Lower lobe of right lung (tissue), 2 donors: ENCODE results near the gene SSR3. TPM values are rescaled to one million over a fixed set of nuclear protein-coding genes. Genes with fewer than 3 reads are reported as not detected.
"Not testable (repeated sequence)": the region's sequence is repeated elsewhere in the genome, so short reads cannot be mapped to it uniquely, and the experiment has no call there.

Source experiments
- ATAC-seq, 2 donors: fragments of 200-7000 bp; cut with Tn5 transposase; one replicate each; pipeline ENCODE4 v1.9.1; 2020 to 2022; ENCODE audit warnings: mild to moderate bottlenecking in 2 of 2, moderate library complexity in 2 of 2
- DNase-seq: peaks from one replicate; pipeline ENCODE4 v3.0.0-alpha.2; 2020
- H3K27ac ChIP-seq: fragments of 200-600 bp; one replicate; pipeline ENCODE4 v1.8.0; 2022
- H3K27me3 ChIP-seq: fragments of 200-600 bp; one replicate; pipeline ENCODE4 v1.8.0; 2022; ENCODE audit warnings: low read depth
- H3K36me3 ChIP-seq: fragments of 200-600 bp; one replicate; pipeline ENCODE4 v1.8.0; 2022; ENCODE audit warnings: mild to moderate bottlenecking
- H3K4me1 ChIP-seq: fragments of 200-600 bp; one replicate; pipeline ENCODE4 v1.8.0; 2022
- H3K4me3 ChIP-seq: fragments of 200-600 bp; one replicate; pipeline ENCODE4 v1.8.0; 2022; ENCODE audit warnings: mild to moderate bottlenecking
- H3K9me3 ChIP-seq: fragments of 200-600 bp; one replicate; pipeline ENCODE4 v1.8.0; 2022
- CTCF ChIP-seq: fragments of 200-600 bp; IDR thresholded peaks from one replicate; pipeline ENCODE4 v1.8.0; 2022; ENCODE audit warnings: antibody characterized with exemption, mild to moderate bottlenecking
- intact Hi-C: fragments of 100-400 bp; cut with DNase I; formaldehyde crosslinking; loops from one replicate; pipeline ENCODE4 v1.11.0; 2022
- total RNA-seq: library from RNA; stranded (reverse); fragmentation: NEBNext Ultra II Directional; extraction: Animal tissue kit (Norgen Biotek cat#: 25700); gene quantifications from one replicate; pipeline ENCODE4 v1.2.1, GENCODE V29; 2021
- donor health status: DM: no; HTN: yes; CAD: no; lungs with severe emphysema.

Gene SSR3
- total RNA-seq, 1 donor from 2014 or later = 158 TPM

GRCh38 chr3:156600834-156601233 lies 45.9 kb upstream of the SSR3 start:
- Histone ChIP-seq H3K36me3 (no peaks in the 10 kb centered on the region), H3K27ac (no peak overlapping the region), H3K4me3 (no peak overlapping the region), H3K9me3 (no peaks in the 10 kb centered on the region), H3K4me1 (peaks cover 8% of the 10 kb centered on the region), H3K27me3 (no peaks in the 10 kb centered on the region)
- ATAC-seq = no peak
- intact Hi-C loops = no loop called here
- no peak for DNase-seq
- TF ChIP-seq CTCF = no peak

- peaks cover 3% of the 10 kb centered on the region for H3K4me1 ChIP-seq
- H3K4me3 ChIP-seq = no peak overlapping the region
- TF ChIP-seq CTCF = no peak
- H3K9me3 ChIP-seq = no peaks in the 10 kb centered on the region
- no peak for ATAC-seq
- no peaks in the 10 kb centered on the region for H3K27me3 ChIP-seq
- DNase-seq = no peak
- H3K27ac ChIP-seq = no peak overlapping the region
- H3K36me3 ChIP-seq = no peaks in the 10 kb centered on the region
- intact Hi-C loops = no loop called here
Measured at GRCh38 chr3:156599089-156599874, 44.4 kb upstream of the SSR3 start.

- Histone ChIP-seq H3K27ac (no peak overlapping the region), H3K36me3 (no peaks in the 10 kb centered on the region), H3K4me3 (no peak overlapping the region), H3K4me1 (peaks cover 7% of the 10 kb centered on the region), H3K9me3 (no peaks in the 10 kb centered on the region), H3K27me3 (no peaks in the 10 kb centered on the region)
- intact Hi-C loops = no loop called here
- ATAC-seq (no peak), DNase-seq (no peak)
- TF ChIP-seq CTCF = no peak
Measured at GRCh38 chr3:156598413-156598812, 43.5 kb upstream of the SSR3 start.

- no peak overlapping the region for H3K27ac ChIP-seq
- H3K36me3 ChIP-seq = no peaks in the 10 kb centered on the region
- no peak for DNase-seq
- H3K4me3 ChIP-seq = no peak overlapping the region
- H3K9me3 ChIP-seq = no peaks in the 10 kb centered on the region
- H3K27me3 ChIP-seq = no peaks in the 10 kb centered on the region
- intact Hi-C loops = no loop called here
- no peak for ATAC-seq
- no peak for TF ChIP-seq CTCF
- H3K4me1 ChIP-seq = peaks cover 7% of the 10 kb centered on the region
Measured at GRCh38 chr3:156594219-156594683, 39.3 kb upstream of the SSR3 start.

- H3K27ac ChIP-seq = no peak overlapping the region
- ATAC-seq = no peak
- intact Hi-C loops = no loop called here
- DNase-seq = no peak
- no peaks in the 10 kb centered on the region for H3K36me3 ChIP-seq
- H3K4me1 ChIP-seq = peaks cover 7% of the 10 kb centered on the region
- H3K4me3 ChIP-seq = no peak overlapping the region
- TF ChIP-seq CTCF = no peak
- H3K9me3 ChIP-seq = no peaks in the 10 kb centered on the region
- H3K27me3 ChIP-seq = no peaks in the 10 kb centered on the region
Measured at GRCh38 chr3:156593814-156594213, 38.9 kb upstream of the SSR3 start.

- H3K9me3 ChIP-seq, H3K4me1 ChIP-seq, H3K4me3 ChIP-seq, DNase-seq, H3K27me3 ChIP-seq, ATAC-seq, H3K36me3 ChIP-seq, intact Hi-C loops, H3K27ac ChIP-seq: not testable (repeated sequence)
Measured at GRCh38 chr3:156589806-156590205, 34.9 kb upstream of the SSR3 start.
